Kidney capillary endothelial cell (primary cell): ENCODE results near the gene IL4.

Source experiments
- DNase-seq: peaks from one replicate; pipeline ENCODE4 v3.0.0-alpha.2; 2018; ENCODE audit warnings: low spot score

IL4 gene

DNA sequence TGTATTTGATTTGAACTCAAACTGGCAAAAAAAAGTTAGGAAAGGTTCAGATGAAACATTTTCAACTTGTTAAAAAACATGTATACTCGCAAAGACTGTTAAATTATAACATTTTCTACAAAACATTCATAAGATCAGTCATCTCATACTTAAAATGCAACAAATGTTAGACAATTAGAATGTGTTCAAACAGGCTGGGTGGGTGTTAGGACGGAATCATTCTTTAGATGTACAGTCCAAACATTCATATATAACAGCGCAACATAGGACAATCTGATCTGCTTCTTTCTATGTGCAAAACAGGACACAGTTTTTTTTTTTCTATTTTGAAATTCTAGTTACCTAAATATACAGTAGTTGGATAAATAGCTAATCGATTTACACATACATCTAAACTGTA lies 22.2 kb downstream of the IL4 start:
- no peak for DNase-seq

DNA sequence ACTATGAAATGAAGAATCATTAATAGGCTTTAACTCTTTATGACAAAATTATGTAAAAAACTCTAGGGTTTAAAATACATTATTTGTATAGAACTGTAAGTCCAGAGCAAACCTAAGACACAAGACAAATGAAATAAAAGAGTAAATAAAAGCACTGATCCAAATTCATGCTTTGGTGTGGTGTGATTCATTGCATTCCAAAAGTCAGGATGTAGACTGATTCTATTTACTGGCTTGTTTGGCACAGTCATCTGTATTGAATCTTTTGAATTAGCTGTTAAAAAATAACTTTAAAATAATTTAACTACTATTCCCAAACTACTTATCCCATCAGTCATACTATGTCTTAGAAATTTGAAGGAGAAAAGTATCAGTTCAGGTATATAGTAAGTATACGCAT lies 31.1 kb downstream of the IL4 start:
- peak; percentile 77 for DNase-seq

DNA sequence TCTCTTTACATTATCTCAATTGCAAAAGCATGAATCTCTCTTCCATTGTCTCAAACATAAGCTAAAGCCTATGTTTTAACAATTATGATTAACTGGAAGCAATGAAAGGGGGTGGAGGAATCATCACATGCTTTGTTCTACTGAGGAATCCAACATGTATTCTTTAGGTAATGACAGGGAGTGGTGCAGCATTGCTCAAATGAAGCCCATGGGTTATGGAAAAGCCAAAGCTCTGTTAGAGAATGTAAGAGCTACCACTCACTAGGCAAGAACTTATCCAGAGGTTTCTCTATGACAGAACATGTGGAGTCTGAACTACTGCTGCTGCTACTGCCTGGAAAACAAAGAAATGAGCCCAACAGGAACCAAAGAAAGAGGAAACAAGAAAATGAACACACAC lies 34.9 kb downstream of the IL4 start:
- DNase-seq, result no peak

DNA sequence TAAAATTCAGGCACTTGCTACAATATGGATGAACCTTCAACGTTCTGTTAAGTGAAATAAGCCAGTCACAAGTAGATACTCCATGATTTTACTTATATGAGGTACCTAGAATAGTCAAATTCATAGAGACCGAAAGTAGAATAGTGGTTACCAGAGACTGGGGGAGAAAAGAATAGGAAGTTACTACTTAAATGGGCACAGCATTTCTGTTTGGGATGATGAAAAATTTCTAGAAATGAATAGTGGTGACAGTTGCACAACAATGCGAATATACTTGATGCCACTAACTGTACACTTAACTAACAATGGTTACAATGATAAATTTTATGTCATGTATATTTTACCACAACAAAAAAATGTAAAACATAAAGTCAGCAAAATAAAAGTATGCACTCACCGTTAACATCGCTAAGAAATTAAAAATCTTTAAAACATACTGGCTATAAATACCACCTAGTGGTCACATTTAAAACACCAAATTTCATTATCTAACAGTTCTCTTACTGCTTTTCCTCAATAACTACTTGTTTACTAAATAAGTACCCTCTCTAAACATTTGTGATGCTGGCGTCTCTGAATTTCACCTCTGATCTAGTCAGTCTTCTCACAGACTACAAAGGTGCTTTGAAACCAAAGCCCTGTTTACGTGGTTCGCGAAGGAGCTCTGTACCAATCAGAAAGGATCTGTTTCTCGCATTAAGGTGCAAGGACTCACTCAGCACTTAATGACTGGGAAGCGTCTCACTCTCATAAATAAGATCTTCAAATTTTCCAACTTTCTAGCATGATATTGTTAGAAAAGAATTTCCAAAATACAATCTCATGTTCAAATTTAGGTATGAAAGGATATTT lies 40.9 kb downstream of the IL4 start:
- no peak for DNase-seq

DNA sequence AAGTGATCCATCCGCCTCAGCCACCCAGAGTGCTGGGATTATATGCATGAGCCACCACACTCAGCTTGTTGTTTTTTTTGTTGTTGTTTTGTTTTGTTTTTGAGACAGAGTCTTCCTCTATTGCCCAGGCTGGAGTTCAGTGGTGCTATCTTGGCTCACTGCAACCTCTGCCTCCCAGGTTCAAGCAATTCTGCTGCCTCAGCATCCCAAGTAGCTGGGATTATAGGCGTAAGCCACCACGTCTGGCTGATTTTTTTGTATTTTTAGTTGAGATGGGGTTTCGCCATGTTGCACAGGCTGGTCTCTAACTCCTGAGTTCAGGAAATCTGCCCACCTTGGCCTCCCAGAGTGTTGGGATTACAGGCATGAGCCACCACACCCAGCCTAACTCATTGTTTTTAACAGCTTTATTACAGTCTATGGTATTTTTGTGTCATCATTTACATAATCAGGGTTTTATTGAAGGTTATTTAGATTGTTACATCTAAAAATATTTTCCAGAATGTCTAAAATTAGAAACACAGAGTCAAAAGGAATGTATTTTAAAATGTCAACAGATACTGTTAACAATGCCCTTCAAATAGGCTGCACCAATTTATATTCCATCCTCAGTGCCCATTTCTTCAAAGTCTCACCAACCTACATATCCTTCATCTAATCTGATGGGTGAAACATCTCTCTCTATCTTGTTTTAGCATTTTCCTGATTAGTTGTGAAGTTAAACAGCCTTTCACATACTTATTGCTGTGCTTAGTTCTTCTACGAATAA lies 44.9 kb downstream of the IL4 start:
- no peak for DNase-seq

DNA sequence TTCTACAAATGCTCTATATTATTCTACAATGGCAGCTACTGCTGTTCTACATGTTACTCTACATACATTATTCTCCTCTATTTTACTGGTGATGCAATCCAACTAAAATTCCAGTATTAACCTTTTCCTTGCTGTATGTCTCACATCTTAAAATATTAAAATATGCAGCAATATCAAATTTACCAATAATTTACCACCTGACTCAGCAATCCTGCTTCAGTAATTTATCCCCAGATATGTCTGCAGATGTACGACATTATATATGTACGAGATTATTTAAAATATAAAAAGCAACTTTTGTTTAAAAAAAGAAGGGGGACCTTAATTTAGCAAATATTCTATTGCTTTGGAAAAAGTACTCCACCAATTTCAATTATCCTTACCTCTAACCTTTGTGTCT lies 52.0 kb downstream of the IL4 start:
- no peak for DNase-seq

DNA sequence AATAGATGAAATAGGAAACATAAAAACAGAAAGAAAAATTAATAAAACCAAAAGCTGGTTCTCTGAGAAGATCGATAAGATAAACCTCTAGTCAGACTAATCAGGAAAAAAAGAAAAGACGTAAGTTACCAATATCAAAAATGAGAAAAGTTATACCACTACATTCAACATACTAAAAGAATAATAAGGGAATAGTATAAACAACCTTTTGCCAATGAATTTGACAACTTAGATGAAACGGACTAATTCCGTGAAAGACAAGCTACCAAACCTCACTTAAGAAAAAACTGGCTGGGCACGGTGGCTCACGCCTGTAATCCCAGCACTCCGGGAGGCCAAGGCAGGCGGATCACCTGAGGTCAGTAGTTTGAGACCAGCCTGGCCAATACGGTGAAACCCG lies 56.1 kb downstream of the IL4 start:
- no peak for DNase-seq
